Activated CD4-positive, alpha-beta T cell treated with anti-CD3 and anti-CD28 coated beads, Interleukin-2, Interleukin-4, amounts not matched to agents 100 ng/mL and 50 ng/mL, durations not matched to agents 16 hours and 8 hours (primary cell): Measurements from ENCODE around the gene PCSK2.

ENCODE experiments used
- DNase-seq: peaks from one replicate; pipeline ENCODE4 v3.0.0-alpha.2; 2020; ENCODE audit warnings: low spot score

The PCSK2 gene

GRCh38 chr20:17334932-17335331 is 108.1 kb downstream of the PCSK2 start:
- no peak for DNase-seq

DNA sequence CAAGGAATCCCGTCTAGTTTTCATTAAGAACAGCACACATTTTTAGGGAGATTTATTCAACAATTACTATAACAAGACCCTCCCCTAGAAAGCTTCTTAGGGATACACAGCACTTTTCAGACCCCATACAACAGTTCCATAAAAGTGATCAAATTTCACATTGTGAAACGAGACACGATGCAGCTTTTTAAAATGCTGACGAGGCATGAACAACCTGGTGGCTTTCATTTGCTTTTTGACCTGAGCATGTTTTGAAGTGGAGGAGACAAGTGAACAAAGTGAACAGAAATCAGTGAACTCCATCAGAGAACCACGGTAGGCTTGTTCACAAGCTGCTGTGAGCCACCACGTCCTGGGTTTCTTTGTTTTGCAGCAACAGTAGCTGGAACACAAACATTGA is 112.2 kb downstream of the PCSK2 start:
- DNase-seq = no peak

GRCh38 chr20:17343091-17343490 is 116.3 kb downstream of the PCSK2 start:
- DNase-seq = no peak

- no peak for DNase-seq
Observed at GRCh38 chr20:17343656-17344452, 117.0 kb downstream of the PCSK2 start.

GRCh38 chr20:17344790-17345189 is 118.0 kb downstream of the PCSK2 start:
- DNase-seq = no peak

GRCh38 chr20:17345321-17345720 is 118.5 kb downstream of the PCSK2 start:
- DNase-seq = no peak

DNA sequence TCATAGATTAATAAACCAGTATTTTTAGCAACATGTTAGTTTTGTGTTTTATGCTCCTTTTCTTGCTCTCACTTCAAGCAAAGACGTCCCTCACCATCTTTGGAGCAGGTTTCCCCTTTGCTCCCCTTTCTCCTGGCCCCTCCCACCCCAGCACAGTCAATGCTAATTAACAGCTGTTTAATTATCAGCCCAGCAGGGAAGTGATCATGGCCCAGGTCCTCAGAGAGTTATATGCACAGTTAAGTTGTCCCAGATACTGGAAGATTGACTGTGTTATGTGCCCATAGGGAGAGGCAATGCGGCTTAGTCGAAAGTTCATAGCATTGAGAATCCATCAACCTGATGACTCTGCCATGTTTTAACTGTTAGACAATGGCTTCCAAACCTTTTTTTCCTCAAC is 123.5 kb downstream of the PCSK2 start:
- no peak for DNase-seq

DNA sequence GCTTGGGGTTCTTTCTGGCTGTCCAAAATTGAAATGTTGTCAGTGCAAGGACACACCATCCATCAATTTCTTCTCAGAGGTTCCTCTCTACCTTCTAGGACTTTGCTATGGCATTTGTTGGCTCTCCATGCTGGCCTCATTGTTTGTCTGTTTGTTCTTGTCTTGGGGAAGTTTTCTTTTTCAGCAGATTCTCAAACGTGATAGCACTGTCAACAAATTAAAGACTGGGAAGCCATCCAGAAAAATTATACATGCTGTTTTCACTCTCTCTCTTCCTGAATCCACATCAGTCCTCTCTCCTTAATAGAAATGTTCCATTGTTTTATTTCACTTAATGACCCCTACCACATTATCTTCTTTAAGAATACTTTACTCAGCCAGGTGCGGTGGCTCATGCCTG is 130.4 kb downstream of the PCSK2 start:
- no peak for DNase-seq

GRCh38 chr20:17358854-17359253 is 132.0 kb downstream of the PCSK2 start:
- no peak for DNase-seq

DNA sequence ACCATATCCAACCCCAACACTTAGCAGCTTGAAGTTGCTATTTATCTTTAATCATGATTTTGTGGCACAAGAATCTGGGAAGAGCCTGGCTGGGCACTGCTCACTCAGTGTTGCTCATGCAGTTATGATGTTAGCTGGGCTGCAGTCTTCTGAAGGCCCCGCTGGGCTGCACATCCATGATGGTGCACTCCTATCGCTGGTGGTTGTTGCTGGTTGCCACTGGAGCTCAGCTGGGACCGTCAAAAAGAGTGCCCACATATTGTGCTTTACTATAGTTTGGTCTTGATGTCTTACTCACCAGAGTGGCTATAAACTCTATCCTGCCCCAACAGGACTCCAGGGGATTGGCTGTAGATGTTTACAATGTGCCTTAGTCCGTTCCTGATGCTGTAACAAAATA is 137.8 kb downstream of the PCSK2 start:
- no peak for DNase-seq

DNA sequence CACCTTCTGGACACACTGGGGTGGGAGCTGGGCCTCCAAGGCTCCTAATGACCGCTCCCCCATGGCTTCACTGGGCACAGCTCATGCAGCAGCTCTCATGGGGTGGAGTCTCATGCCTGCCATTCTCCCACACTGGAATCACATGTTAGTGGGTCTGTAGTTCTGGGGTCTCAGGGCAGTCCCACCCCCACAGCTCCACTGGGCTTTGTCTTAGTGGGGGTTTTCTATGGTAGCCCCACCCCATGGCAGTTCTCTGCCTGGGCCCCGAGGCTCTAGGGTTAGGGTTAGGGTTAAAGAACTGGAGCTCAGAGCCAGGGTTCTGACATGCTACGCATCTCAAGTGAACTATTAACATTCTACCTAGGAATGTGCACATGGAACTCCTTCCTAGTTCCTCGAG is 139.0 kb downstream of the PCSK2 start:
- no peak for DNase-seq

DNA sequence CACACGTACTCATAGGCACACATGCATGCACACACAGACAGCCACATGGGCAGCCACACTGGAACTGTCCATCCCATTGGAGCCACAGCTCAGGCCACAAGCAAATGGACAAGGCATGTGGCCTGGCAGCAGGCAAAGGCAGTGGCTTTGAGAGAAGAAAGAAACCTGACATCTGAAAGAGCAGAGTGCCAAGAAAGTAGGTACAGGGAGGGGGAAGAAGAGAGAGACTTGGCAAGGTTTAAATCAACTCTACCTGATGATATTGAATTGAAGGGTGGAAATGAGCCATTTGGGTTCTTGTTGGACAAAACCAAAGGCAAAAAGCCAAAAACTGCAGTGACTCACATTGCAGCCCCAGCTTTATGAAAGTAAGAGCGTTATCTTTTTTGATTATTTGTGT is 142.7 kb downstream of the PCSK2 start:
- no peak for DNase-seq

- DNase-seq = no peak
Observed at GRCh38 chr20:17372806-17373440, 146.1 kb downstream of the PCSK2 start.

DNA sequence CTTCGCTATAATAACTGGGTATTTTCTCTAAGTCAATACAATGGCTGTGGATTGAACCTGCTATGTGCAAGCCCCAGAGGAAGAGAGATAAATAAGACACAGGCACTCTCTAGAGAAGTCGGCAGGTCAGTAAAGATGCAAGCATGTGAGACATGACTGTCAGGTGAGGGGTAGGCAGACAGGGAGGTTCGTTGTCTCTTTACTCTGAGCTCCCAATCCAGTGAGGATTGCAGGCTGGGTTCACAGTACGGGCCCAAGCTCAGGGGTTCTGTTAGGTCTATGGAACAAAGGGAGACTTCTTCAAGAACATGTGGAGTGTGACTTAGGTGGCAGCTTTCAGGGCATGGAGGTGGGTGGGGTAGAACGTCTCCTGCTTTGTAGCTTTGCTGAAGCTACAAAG is 147.2 kb downstream of the PCSK2 start:
- DNase-seq = no peak

DNA sequence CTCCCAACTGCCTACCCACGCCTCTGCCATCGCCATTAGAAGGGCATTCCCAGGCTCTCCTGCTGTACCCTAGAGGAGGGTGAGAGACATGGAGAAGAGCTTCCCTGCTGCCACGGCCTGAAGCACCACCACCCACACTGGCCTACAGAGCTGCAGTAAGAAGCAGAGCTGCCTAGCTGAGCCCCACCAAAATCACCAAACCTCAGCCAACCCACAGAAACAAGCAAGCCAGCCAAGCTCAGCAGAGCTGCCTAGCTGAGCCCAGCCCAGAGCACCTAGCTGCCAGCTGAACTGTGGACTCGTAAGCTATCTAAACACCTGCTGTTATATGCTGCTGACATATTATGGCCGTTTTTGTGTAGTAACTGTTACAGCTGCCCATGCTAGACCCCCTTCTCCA is 149.2 kb downstream of the PCSK2 start:
- DNase-seq = no peak

DNA sequence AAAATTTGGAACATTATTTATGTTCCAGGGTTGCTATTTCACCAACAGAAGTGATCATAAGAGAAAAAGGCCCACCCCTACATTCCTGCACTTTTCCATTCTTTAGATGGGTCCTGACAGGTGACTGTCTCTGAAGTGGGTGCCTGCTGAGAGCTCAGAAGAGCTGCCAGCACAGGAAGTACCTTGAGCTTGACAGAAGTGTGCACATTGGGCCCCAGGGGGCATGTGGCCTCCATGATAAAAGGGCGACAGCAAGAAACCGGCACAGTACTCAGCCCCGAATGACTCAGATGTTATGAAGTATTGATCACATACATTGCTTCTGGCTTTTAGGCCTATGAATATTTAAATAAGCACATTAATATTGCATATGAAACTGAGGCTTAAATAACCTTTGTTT is 150.4 kb downstream of the PCSK2 start:
- no peak for DNase-seq

DNA sequence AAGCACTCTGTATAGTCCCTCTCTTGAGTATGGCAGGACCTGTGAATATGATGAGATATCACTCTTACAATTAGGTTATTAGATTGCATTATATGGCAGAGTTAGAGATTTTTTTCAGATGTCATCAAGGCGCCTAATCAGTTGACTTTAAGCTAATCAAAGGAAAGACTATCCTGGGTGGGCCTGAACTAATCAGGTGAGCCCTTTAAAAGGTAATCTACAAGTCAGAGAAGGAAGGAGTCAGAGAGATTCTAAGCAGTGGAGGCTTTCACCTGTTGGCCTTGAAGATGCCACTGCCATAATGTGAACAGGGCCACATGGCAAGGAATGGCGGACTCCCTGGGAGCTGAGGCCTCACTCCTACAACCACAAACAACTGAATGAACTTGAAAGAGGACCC is 152.8 kb downstream of the PCSK2 start:
- DNase-seq = no peak

- DNase-seq = no peak
Observed at GRCh38 chr20:17380801-17381200, 154.0 kb downstream of the PCSK2 start.

- DNase-seq = no peak
Observed at GRCh38 chr20:17381724-17382123, 154.9 kb downstream of the PCSK2 start.

GRCh38 chr20:17385798-17386197 is 159.0 kb downstream of the PCSK2 start:
- no peak for DNase-seq

DNA sequence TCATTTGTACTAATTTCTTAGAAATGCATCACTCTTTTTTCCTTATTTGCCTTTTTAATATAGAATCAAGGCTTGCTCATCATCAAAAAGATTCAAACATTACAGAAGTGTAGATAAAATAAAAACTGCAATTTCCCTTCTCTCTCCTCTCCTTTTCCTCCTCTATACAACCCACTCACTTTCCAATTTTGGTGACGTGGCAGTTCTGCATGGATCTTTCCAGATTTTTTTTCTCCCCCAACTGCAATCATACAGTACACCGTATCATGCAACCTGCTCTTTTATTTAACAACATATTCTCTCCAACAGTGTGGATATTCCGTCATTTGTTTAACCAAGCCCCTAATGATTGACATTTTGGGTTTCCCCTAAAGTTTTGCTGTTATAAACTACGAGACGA is 163.8 kb downstream of the PCSK2 start:
- no peak for DNase-seq

- DNase-seq = no peak
Observed at GRCh38 chr20:17391127-17391771, 164.4 kb downstream of the PCSK2 start.

GRCh38 chr20:17394411-17394810 is 167.6 kb downstream of the PCSK2 start:
- no peak for DNase-seq
